GM18517 (cell line): Measurements from ENCODE around the gene C3orf18.

Source experiments
- ATAC-seq: cut with Tn5 transposase; IDR thresholded peaks from one replicate; pipeline ENCODE4 v1.9.1; 2021; ENCODE audit warnings: mild to moderate bottlenecking, moderate library complexity; ENCODE audit not compliant: unreplicated experiment

C3orf18 gene

GRCh38 chr3:50567386-50568167 is at the start of gene C3orf18:
TSS of gene C3orf18 (minus strand) at chr3:50567747. CDS start at chr3:50565699, 2,048 bp downstream.
- ATAC-seq: peak; percentile 82

DNA sequence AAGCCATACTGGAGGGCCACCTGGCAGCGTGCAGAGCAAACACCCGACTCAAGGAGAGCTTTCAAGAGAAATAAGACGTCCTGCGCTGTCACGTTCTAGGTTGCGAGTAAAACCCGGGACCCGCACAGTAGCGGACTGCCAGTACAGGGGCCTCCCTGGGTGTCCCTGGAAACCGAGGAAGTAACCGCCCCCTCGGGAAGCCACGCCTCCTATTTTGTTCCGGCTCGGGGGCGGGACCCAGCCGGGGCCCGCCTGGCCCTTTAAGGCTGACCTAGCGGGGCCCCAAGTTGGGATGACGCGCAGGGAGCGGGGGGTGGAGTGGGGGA is 49.2 kb upstream of the C3orf18 start:
- ATAC-seq: peak; percentile 49

DNA sequence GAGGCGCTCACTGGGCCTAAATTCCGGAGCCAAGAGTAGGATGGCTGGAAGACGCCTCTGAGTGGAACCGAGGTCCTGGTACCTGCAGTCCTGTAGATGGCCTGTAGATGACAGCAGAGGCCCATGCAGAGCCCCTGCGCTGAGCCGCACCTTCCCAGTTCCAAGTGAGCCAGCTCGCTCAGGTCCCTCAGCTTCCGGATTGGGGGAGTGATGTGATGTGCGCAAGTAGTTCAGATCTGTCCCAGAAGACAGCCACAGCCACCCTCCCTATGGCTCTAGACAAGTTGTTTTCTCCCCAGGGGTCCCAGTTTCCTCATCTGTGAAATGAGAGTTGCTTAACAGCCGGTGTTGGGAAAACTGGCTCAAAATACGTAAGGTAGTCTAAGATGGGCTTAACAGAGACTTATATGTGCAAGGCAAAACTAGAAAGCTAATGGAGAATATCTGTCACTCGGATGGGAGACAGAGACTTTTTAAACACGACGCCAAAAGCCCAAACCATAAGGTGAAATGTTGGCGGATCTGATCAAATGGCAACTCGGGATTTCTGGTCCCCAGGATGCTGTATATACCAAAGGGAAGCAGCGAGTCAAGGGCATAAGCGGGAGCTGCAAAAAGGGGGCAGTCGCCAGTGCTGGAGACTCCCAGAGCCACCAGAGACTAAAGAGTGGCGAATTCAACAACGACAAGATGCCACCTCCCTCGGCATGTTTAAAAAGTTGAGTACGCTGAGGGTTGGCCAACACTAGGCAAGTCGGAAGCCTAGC is 48.6 kb upstream of the C3orf18 start:
- ATAC-seq: no peak

- no peak for ATAC-seq
These were observed 47.6 kb upstream of the C3orf18 start for GRCh38 chr3:50615190-50615589.

GRCh38 chr3:50612970-50613846 is 45.7 kb upstream of the C3orf18 start:
- ATAC-seq: no peak

- no peak for ATAC-seq
These were observed 44.8 kb upstream of the C3orf18 start for GRCh38 chr3:50612234-50612882.

GRCh38 chr3:50611464-50612233 is 44.1 kb upstream of the C3orf18 start, which contains the start of gene CISH:
TSS of gene CISH (minus strand) at chr3:50611774. CDS start at chr3:50611650, 124 bp downstream.
- ATAC-seq: peak; percentile 75

- ATAC-seq: no peak
These were observed 43.5 kb upstream of the C3orf18 start for GRCh38 chr3:50610992-50611463.

DNA sequence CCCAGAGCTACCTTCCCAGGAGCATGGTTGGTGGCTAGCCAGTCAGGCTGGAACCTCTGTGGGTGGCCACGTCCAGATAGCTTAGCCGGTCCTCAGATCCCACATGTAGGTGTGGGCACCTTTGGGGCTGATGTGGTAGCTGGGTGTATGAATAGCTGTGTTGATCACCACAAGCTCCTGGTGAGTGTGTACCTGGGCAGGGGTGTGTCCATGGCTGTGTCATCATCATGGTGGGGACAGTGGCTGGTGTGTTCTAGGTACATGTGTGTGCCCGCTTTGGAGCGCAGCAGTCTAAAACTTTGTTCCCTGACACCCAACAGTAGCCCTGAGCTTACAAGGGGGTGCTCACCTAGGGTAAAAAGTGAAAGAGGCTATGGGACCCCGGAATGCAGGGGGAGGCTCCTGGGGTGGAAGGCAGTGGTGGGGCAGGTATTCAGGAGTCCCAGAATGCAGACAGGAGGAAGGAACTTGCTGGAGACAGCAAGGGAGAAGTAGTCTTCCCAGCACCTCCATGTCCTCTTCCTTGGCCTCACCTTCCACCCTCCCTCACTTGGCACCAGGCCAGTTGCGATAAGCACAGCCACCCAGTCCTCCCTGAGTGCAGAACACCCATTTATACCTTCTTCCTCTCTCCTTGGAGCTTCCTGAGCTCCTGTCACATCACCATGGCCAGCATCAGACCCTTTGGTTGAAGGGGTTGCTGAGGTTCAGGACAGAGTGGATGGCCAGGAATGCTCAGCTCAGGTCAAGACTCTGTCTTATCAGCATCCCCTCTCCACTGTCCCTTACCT is 42.8 kb upstream of the C3orf18 start:
- no peak for ATAC-seq

GRCh38 chr3:50609763-50610085 is 42.2 kb upstream of the C3orf18 start:
- no peak for ATAC-seq

GRCh38 chr3:50609071-50609762 is 41.7 kb upstream of the C3orf18 start:
- no peak for ATAC-seq

DNA sequence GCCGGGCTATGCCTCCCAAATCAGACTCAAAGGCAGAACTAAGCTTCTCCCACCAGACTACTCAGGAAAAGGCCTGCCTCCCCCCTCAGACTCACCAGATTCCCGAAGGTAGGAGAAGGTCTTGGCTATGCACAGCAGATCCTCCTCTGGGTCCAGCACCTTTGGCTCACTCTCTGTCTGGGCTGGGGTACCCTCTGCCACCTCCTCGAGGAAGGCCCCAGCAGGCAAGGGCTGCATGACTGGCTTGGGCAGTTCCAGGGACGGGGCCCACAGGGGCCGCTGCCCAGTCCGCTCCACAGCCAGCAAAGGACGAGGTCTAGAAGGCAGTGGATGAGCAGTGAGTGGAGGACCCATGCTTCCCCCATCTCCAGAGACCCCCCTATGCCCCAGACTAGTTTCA is 40.7 kb upstream of the C3orf18 start:
- ATAC-seq: no peak

- no peak for ATAC-seq
These were observed 39.9 kb upstream of the C3orf18 start for GRCh38 chr3:50607271-50608091.

DNA sequence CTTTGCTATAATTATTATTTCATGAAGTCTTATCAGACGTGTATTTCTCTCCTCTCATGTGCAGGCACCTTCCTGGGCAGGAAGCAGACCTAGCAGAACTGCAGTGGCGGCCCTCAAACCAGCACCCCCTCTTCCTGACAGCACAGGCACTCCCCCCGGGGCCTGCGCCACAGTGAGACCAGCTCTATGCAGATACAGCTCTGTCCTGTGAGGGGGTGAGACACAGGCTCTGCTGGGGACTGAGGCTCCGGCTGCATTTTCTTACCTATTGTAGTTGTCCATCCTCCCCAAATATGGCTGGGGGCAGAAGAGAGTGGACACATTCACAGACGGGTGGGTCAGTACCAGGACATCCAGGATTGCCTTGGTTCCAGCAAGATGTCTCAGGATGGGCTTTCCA is 39.0 kb upstream of the C3orf18 start:
- ATAC-seq: no peak

GRCh38 chr3:50605901-50606326 is 38.4 kb upstream of the C3orf18 start:
- ATAC-seq: no peak

DNA sequence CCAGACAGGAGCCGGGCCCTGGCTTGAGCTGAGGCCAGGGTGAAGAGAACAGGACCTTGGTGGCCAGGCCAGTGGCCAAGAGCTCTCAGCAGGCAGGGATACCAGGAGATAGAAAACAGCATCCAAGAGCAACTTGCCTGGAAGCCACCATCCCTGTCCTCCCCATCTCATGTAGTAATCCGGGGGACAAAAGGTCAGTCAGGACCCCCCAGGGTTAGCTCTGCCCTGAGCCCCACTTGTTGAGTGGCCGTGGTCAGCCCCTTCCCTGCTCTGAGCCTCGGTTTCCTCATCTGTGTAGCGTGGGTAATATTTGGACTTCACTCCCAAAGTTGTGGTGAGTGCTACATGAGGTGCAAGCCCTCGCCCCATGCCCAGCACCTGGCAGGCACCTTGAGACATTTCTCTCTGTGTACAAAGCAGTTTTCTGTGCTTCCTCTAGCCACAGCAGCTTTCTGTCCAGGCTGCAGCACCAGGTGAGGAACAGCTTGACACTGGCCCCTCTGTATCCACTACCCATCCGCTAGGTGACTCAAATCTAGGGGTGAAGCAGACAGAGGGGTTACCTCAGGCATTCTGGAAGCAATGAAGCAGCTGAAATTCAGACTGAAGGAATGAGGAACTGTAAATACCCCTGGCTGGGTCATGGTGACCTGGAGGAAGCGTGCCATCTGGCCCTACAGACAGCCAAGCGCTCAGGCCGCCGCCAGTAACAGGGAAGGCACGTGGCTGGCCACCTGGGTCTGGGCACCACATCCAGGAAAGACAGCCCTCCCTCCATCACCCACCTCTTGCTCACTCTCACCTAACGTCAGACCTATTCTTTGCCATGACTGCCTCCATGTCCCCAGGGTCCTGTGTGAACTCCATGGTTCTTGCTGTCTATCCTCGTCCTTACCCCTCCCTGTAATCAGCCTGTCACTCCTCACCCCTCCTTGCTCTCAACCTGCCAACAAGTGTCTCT is 37.4 kb upstream of the C3orf18 start:
- no peak for ATAC-seq
